GM18867 (cell line): ENCODE data around the gene PIAS3.

Source experiments
- ATAC-seq: cut with Tn5 transposase; IDR thresholded peaks from one replicate; pipeline ENCODE4 v1.9.1; 2021; ENCODE audit warnings: mild to moderate bottlenecking, moderate library complexity; ENCODE audit not compliant: unreplicated experiment

Gene PIAS3

DNA sequence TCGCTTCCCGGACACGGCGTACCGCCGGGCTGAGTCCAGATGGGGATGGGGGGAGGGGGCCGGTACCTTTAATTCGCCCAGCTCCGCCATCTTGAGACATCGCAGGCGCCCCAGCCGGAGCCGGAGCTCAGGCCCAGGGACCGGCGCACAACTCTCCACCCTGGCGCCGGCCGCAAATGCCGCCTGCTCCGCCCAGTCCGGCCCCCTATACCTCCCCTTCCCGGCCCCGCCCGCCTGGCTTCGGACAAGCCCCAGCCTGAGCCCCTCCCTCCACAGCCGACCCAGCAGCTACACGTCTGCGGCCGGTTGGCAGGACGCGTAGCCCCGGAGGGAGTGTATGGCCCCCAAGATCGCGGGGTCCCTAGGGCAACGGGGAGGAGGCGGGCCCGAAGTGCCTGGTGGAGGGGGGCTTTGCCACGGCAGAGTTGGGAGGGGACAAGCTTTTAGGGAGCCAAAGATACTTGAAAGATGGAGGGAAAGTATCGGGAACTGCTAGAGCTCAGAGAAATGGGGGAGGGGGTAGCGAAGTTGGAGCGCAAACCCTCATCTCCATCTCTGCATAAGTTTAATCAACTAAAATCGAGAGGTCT, at the start of gene PIAS3:
PIAS3 (minus strand) TSS at position 181 of the 590 bp plus-strand sequence; CDS start at position 90, 91 bp downstream.
- peak; percentile 85 for ATAC-seq

DNA sequence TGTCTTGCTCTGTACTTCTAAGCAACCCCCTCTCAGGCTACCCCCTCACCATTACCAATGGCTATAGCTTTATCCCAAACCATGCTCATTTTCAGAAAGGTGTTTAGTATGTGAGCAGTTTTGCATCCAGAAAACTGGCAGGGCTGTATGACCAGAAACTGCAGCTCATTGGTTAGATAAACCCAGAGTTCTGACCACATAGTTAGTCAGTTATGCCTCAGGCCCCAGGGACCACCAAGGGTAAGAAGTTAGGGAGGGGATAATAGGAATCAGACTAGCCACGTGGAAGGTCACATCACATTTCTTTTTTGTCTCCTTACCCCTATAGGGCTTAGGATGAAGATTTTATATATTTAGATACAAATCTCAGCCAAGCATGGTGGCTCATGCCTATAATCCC, 49.8 kb upstream of the PIAS3 start:
- no peak for ATAC-seq

DNA sequence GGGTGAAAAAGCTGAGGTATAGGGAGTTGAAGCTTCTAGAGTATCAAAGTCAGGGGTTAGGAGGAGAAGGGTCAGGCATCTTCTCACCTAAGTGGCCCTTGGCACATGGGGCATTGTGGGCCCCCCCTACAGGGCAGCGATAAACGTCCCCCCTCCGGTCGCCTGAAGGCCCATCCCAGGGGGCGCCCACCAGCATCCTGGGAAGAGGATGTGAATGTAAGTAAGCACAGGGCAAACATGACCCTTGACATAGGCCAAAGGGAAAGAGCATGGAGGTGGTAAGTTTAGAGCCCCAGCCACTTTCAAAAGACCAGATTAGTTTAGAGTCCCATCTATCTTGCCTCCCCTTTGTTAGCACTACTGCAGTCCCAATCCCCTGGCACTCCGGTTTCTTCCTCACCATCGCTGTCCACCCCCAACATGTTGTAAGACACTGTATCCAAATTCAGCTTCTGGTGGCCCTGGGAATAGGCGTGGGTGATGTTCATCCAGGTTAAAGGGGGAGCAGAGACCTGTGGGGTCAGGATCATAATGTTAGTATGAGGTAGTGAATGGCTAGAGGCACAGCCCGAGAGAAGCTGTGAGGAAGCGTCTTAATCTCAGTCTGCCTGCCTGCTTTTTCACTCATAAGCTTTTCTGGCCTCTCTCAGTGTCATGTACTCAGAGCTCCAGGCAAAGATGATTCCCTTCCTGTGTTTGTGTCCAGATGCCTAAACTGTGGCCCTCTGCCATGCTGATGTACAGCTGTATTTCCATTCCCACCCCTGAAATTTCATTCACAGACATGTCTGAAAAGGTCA, 48.3 kb upstream of the PIAS3 start:
- no peak for ATAC-seq

DNA sequence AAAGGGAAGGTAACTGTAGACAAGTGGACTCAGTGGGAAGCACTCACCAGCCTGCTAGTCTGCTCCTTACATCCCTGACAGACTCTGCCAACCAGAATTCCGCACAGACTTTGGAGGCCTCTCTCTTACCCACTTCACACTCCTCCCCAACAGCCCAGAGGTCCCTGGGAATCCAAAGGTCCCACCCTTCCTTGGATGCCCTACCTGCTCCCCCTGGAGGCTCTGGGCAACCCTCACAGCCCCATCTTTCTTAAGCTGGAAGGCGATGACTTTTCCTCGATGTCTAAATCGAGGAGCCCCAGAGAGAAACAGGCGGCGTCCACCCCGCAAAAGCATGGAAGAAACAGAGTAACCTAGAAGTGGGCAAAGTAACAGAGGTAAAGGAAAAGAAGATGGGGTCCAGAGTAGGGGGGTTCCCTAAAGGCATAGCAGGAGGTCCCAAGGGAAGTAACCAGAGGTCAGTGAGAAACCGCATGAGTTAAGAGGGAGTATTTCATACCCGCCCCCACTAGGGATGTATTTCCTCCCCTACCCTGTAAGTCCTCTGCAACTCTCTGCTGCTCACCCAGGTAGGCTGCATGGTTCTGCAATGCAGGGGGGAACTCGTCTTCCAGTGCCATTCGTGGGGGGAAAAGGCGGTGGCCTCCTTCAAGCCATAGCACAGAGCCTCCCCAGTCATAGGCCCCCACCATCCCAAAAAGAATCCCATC, 42.6 kb upstream of the PIAS3 start:
- no peak for ATAC-seq

DNA sequence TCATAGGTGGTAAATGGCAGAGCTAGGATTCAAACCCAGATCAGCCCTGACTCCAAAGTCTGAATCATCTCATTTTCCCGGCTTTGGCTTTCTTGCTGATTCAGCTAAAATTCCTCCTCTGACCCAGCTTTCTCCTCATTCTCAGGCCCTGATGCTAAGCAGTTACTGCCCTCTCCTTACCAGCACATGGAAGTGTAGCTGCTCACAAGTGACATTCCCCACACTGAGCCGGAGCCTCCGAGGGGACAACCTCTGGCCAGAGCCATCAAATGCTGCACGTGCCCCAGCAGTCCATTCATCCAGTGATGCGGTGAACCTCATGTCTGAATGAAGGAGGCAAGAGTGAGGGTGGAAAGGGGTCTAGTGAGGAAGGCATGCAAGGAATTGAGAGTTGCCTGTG, 39.9 kb upstream of the PIAS3 start:
- no peak for ATAC-seq

DNA sequence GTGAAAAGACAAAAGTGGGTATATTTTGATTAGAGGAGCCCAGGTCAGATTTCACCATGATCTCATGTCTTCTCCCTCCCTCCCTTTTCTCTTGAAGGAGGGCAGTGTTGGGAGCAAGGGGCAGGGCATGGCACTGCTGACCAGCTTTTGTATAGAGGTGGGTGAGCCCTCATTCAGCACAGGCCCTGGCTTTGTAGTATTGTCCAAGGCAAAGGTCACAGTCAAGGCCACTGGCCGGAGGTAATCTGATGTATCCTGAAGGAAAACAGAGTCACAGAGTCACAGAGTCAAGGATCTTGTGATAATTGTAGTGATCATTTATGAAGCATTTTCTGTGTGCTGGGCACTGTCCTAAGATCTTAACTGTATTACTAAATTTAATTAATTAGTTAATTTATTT, 39.1 kb upstream of the PIAS3 start:
- ATAC-seq = no peak

DNA sequence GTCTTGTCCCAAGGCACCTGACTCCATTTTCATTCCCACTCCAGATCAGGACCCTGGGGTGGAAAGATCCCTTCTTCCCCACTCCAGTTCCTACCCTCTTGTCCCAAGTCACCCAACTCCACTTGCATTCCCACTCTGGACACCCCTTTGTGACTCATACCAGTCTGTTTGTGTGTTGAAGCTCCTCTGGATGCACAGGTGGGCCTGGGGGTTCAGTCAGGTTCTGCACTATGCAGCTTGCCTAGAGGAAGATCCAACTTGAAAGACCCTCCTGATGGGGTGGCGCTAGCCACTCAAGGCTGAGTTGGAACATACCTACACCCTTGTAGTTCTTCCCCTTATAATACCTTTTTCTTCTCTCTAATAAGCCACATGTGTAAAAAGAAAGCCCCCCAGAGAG, 36.6 kb upstream of the PIAS3 start:
- ATAC-seq = no peak

DNA sequence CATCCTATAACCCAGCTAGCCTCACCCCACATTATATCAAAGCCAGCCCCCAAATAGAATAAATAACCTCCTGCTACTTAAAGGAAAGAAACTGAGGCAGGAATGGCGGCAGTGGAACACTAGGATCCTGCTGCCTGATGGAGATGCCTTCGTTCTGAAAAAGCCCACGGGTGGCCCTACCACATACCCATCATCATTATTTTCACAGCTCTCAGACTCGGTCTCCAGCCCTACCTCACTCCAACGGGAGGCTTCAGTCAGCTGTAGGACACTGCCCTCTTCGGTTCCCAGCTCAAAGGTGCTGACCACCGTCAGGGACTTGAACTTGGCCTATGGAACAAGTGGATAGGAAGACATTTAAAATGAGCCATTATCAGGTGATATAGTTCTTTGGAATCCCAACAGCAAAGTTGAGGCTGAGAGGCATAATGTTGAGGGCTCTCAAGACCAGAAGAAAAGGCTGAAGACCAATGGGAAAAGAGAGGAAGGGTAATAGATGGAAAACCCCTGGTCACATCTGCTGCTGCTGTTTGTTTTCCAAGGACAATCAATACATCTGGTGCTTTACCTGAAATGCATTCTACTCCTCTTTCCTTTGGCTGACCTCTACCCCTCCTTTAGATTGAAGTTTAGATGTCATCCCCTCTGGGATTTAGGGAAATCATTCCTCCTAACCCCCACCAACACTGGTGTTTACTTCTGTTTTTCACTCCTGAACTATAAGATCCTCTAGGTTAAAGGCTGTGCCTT, 34.6 kb upstream of the PIAS3 start:
- no peak for ATAC-seq

DNA sequence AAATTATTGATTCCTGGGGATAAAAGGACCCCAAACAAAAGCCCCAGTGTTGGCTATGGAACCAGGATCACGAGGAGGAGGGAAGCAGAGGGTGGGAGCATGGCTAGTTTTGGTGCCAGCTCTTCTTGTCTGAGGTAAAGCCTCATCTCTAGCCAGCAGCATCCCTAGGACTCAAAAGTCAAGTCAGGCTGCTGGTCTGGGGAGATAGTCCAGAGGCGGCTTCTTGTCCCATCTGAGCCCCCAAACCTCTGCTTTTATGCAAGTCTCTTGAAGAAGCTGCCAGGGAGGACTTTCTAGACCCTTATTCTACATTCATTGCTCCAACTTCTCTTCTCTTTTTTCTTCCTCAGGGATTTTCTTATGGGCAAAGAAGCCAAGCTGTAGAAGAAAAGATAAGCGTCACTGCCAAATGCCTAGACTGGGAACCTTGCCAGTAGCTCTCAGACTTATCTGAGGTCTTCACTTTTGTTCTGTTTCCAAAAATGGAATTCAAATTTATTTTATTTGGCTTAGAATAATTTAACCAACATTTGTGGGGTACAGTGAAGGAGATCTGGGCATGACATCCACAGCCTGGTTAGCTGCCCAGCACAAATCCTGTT, 33.7 kb upstream of the PIAS3 start:
- ATAC-seq = no peak

DNA sequence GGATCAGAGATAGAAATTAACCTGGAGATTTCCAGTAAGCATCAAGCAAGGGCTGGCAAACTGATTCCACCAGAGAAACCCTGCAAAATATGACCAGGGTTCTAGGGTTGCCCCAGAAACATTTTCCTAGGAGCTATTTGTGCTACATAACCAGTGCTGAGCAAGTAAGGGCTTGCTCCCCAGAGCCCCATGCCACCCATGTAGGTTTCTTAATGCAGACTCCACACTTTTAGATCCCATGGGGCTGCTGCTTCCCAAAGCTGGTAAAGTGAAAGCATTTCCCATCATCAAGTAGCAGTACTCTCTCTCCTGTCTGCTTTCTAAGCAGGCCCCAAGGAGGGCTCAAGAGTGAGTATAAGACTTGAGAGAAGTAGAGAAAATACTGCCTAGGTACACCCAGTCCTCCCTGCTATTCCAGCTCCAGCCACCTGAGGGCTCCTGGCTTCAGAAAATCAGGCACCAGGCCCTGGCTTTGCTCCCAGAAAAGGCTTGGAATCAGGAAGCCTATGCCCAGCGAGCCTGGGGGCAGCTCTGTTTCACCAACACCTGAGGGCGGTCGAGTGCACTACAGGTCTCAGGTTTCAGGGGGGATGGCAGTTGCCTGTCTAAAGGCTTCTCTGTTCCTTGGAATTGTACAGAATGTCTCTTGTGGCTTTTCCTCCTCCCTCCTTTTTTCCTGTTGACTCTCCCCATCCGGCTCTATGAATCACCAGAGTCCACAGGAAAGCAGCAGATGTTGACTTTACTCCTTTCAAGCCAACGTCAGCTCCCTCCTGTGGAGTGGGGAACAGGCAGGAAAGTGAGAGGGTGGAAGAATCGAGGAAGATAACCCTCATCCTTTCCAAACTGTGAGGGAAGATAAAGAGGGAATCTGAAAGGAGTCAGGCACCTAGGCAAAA, 33.0 kb upstream of the PIAS3 start:
- no peak for ATAC-seq

DNA sequence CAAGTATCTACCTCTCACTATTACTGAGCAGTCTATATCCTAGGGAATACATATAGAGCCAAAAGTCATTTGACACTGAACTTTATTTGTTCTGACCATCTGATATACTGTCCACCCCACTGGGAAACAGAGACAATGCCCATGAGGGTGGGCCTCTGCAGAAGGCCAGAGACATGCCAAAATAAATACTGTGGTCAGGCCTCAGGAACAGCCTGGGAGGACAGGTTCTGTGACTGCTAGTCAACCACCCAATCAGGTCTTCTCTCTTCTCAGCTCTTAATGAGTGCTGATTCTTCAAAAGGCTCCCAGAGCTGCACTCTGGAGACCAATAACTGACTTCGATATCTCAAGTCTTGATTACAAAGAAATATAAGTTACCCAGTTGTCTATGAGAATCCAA, 32.3 kb upstream of the PIAS3 start:
- no peak for ATAC-seq

DNA sequence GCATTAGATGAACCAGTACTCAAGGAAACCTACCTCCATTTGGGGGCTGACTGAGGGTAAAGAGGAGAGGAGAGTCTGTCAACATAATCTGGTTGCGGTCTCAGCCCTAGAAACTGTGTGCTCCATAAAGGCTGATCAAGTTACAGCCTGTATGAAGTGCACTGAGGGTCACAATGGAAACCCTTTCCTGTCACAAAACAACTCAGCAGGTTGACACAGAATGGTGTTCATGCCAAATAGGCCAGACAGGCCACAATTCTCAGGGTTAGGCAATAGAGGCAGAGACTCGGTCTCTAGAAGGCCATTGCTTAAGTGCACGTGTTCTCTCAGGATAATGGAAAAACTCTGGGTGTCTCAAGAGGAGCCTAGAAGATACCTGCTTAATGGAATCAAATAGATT, 30.8 kb upstream of the PIAS3 start:
- no peak for ATAC-seq

DNA sequence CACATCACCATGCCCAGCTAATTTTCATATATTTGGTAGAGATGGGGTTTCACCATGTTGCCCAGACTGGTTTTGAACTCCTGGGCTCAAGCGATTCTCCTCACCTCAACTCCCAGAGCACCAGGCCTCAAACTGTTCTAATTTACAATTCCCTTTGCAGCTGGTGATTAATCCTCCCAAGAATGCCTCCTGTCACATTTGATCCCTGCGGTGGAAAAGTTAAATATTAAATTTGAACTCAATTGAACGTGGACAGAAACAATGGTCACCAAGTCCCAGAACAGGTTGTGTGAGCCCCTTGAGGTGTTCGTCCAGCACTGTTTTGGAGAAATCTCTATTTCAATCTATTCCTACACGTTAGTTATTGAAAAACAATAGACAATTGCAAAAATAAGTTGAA, 28.8 kb upstream of the PIAS3 start:
- no peak for ATAC-seq

DNA sequence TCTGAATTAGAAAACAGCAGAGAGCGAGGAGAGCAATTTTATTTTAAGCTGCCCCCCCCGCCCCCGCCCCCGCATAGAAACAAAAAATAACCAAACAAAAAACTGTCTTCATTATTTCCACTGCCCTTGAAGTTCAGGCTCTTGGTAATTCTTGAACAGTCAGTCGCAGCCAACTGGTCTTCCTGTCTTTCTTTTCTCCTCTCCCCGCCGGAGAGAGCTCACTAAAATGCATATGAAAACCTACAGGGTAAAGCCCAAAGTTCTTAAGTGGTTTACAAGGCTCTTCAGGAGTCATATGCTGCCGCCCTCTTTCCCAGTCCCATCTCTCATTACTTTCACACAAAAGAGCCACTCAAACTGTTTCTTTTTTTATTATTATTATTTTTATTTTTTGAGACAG, 27.9 kb upstream of the PIAS3 start:
- ATAC-seq = no peak

DNA sequence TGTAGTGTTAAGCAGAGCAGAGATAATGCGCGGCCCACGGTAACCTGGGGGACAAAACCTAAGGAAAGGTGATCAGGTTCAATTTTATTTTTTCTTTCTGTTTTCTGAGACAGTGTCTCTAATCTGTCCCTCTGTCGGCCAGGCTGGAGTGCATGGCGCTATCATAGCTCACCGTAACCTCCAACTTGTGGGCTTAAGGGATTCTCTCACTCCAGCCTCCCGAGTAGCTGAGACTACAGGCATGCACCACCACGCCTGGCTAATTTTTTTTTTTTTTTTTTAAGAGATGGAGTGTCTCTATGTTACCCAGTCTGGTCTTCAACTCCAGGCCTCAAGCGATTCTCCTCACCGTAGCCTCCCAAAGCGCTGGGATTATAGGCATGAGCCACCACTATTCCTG, 27.5 kb upstream of the PIAS3 start:
- ATAC-seq = no peak

DNA sequence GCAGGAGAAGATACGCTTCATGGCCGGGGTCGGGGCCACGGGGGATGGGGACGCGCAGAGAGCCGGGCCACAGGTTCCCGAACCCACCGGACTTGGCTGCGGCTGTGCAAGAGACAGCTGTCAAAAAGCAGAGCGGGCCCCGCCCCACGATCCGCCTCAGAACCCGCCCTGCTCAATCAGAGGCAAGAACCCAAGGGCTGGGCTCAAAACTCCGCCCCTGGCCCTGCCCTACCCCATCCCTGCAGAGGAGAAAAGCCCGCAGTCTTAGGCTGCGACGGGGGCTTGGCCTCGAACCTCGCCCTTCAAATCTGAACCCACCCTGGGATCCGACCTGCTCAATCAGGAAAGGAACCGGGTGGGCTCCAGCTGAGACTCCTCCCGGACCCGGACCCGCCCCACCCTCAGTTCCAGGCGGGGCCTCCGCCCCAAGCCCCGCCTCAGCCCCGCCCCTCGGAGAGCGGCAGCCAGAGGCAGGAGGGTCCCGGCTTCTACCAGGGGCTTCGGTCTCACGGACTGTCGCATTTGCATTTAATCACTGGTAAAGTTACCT, 26.9 kb upstream of the PIAS3 start, which contains the start of gene ANKRD35:
ANKRD35 (minus strand) TSS at position 129 of the 550 bp plus-strand sequence; CDS start at position 21, 108 bp downstream.
- ATAC-seq = peak; percentile 99

DNA sequence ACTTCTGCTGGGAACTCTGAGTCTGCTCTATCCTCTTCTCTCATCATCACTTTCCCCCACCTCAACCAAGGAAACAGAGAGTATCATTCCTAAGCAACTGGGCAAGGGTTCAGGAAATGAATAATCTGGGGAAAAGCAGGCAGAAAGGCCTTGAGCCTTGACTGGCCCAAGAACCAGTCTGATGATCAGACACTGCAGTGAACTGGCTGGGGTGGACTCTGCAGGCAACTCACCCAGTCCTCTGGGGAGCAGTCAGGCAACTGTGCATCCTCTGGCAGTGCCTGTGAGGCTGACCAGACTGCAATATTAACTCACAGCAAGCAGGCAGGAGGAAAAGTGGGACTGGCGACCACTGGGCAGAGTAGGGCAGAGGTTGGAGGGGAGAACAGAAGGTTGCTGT, 25.8 kb upstream of the PIAS3 start:
- ATAC-seq = no peak

DNA sequence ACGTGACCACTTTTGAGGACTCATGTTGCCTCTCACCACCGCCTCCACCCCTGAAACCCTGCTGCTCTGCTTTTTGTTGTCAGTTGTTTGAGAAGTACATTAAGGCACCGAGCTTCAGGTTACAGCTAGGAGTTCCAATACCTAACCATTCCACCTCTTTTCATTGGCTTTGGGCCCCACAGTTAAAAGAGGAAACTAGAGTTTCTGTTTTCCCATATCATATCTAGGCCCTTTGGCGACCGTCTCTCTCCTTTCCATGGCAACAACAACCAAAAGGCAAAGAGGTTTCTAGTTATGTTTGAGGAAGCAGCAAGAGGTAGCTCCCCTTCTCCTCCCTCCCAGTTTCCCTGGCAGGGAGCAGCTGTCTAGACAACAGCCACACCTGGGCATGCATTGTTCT, 20.9 kb upstream of the PIAS3 start:
- ATAC-seq = no peak

DNA sequence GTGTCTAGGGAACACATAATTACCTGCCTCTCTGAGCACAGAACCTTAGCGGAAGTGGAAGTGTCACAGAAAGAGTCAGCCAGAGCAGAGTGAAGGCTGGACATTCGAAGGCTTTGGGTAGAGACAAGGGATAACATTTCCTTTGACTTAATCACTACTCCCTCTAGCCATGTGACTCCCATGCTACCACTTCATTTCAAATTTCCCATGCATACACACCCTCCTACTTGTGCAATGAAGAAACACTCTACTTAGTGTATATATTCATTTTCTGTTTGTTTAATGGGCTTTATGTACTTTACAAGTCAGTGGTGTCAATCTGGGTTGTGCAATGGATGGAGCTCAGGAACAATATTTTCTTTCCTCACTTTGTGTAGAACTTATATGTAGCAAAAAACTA, 19.8 kb upstream of the PIAS3 start:
- ATAC-seq = no peak
